HepG2 (cell line): ENCODE results near the gene MRPL43. TPM values are rescaled to one million over a fixed set of nuclear protein-coding genes. Genes with fewer than 3 reads are reported as not detected.

Experiments
- BCL3 ChIP-seq: sonication (generic); formaldehyde crosslinking; IDR thresholded peaks from 2 replicates; pipeline ENCODE4 v1.5.1; 2020; ENCODE audit warnings: mild to moderate bottlenecking, missing genetic modification reagents, moderate library complexity
- FOXA3 ChIP-seq: IDR thresholded peaks from 2 replicates; pipeline ENCODE4 v1.6.1; 2016; ENCODE audit warnings: missing genetic modification reagents, missing compliant biosample characterization
- HES4 ChIP-seq: sonication (generic); formaldehyde crosslinking; IDR thresholded peaks from 2 replicates; pipeline ENCODE4 v1.9.0; 2021; ENCODE audit warnings: mild to moderate bottlenecking, missing genetic modification reagents, borderline replicate concordance
- IRF9 ChIP-seq: sonication (generic); formaldehyde crosslinking; IDR thresholded peaks from 2 replicates; pipeline ENCODE4 v1.8.0; 2022; ENCODE audit warnings: missing genetic modification reagents, mild to moderate bottlenecking, borderline replicate concordance
- MXD3 ChIP-seq: IDR thresholded peaks from 2 replicates; pipeline ENCODE4 v1.6.1; 2016; ENCODE audit warnings: mild to moderate bottlenecking, missing biosample characterization, missing genetic modification reagents
- NCOA1 ChIP-seq: sonication (generic); formaldehyde crosslinking; IDR thresholded peaks from 2 replicates; pipeline ENCODE4 v1.9.0; 2021; ENCODE audit warnings: missing genetic modification reagents
- NONO ChIP-seq, 2 experiments: fragments of 450-650 bp in 1 of 2; sonication (generic) in 1 of 2; formaldehyde crosslinking in 1 of 2; IDR thresholded peaks in 1 of 2; conservative IDR thresholded peaks in 1 of 2; 2 replicates each; pipeline versions ENCODE4 v1.6.1 to v1.8.0; 2017 to 2022; ENCODE audit warnings: mild to moderate bottlenecking in 1 of 2, missing genetic modification reagents in 1 of 2, moderate library complexity in 1 of 2
- PHF8 ChIP-seq: sonication (generic); formaldehyde crosslinking; IDR thresholded peaks from 2 replicates; pipeline ENCODE4 v1.5.0; 2020; ENCODE audit warnings: missing genetic modification reagents
- SMAD1 ChIP-seq: sonication (generic); formaldehyde crosslinking; IDR thresholded peaks from 2 replicates; pipeline ENCODE4 v1.4.0; 2020; ENCODE audit warnings: missing genetic modification reagents, low read depth, mild to moderate bottlenecking, borderline replicate concordance
- ZNF10 ChIP-seq: sonication (generic); formaldehyde crosslinking; IDR thresholded peaks from 2 replicates; pipeline ENCODE4 v1.4.0; 2020; ENCODE audit warnings: mild to moderate bottlenecking, low read depth, missing genetic modification reagents, borderline replicate concordance
- ZNF207 ChIP-seq: fragments of 450-650 bp; IDR thresholded peaks from 2 replicates; pipeline ENCODE4 v1.6.1; 2016; ENCODE audit warnings: antibody characterized with exemption, borderline replicate concordance
- ZNF343 ChIP-seq: sonication (generic); formaldehyde crosslinking; IDR thresholded peaks from 2 replicates; pipeline ENCODE4 v1.4.0; 2020; ENCODE audit warnings: mild to moderate bottlenecking, missing genetic modification reagents
- ZNF383 ChIP-seq: sonication (generic); formaldehyde crosslinking; IDR thresholded peaks from 2 replicates; pipeline ENCODE4 v1.4.0; 2020; ENCODE audit warnings: missing genetic modification reagents, mild to moderate bottlenecking, borderline replicate concordance
- ZNF556 ChIP-seq: sonication (generic); formaldehyde crosslinking; IDR thresholded peaks from 2 replicates; pipeline ENCODE4 v1.4.0; 2020; ENCODE audit warnings: mild to moderate bottlenecking, missing genetic modification reagents, borderline replicate concordance
- ZNF615 ChIP-seq: sonication (generic); formaldehyde crosslinking; IDR thresholded peaks from 2 replicates; pipeline ENCODE4 v1.5.0; 2020; ENCODE audit warnings: mild to moderate bottlenecking, missing genetic modification reagents, borderline replicate concordance
- ZNF672 ChIP-seq: sonication (generic); formaldehyde crosslinking; IDR thresholded peaks from 2 replicates; pipeline ENCODE4 v1.8.1; 2022; ENCODE audit warnings: missing genetic modification reagents
- ZNF737 ChIP-seq: sonication (generic); formaldehyde crosslinking; IDR thresholded peaks from 2 replicates; pipeline ENCODE4 v1.5.0; 2020; ENCODE audit warnings: missing genetic modification reagents, mild to moderate bottlenecking, borderline replicate concordance
- ZNF75D ChIP-seq: sonication (generic); formaldehyde crosslinking; IDR thresholded peaks from 2 replicates; pipeline ENCODE4 v1.8.1; 2023; ENCODE audit warnings: missing genetic modification reagents, mild to moderate bottlenecking, borderline replicate concordance
- ZNF83 ChIP-seq: sonication (generic); formaldehyde crosslinking; IDR thresholded peaks from 2 replicates; pipeline ENCODE4 v1.4.0; 2020; ENCODE audit warnings: missing genetic modification reagents, mild to moderate bottlenecking, borderline replicate concordance
- ZSCAN29 ChIP-seq: sonication (generic); formaldehyde crosslinking; conservative IDR thresholded peaks from 2 replicates; pipeline ENCODE4 v1.4.0; 2020; ENCODE audit warnings: mild to moderate bottlenecking, missing genetic modification reagents
- polyA plus RNA-seq, 8 experiments: library from polyadenylated mRNA; depleted of rRNA in 3 of 8; stranded (reverse) in 7 of 8; unstranded in 1 of 8; fragments of >200 nt; fragmentation: Illumina TruSeq in 4 of 8; extraction: Trizol in 4 of 8; gene quantifications; 2 replicates each; pipeline versions ENCODE4 v1.2.1 to v1.2.3, GENCODE V29; 2011 to 2016; ENCODE audit warnings: low read depth in 4 of 8, missing spikeins in 1 of 8, mixed read lengths in 1 of 8; ENCODE audit not compliant: insufficient read depth in 1 of 8
- total RNA-seq, 5 experiments: library from RNA; depleted of rRNA; stranded (reverse); fragments of >200 nt; fragmentation: Illumina TruSeq; extraction: Trizol; gene quantifications; 2 replicates each; pipeline ENCODE4 v1.2.3, GENCODE V29; 2016; ENCODE audit warnings: low read depth in 1 of 5
- TF ChIP-seq, protein P1 (sequence below): sonication (generic); formaldehyde crosslinking; IDR thresholded peaks from 2 replicates; pipeline ENCODE4 v1.9.0; 2021; ENCODE audit warnings: missing genetic modification reagents, mild to moderate bottlenecking, borderline replicate concordance
- TF ChIP-seq, protein P2 (sequence below): sonication (generic); formaldehyde crosslinking; IDR thresholded peaks from 2 replicates; pipeline ENCODE4 v1.8.0; 2022; ENCODE audit warnings: missing genetic modification reagents, low read depth, mild to moderate bottlenecking, borderline replicate concordance

Gene MRPL43
- total and polyA plus RNA-seq, 2 of the 13 experiments (the other 11 are each of a cell fraction or from before 2014, with no cell fraction given) = 71.0 to 73.7 TPM

- TF ChIP-seq ZNF343 (no peak; the same call in 1 of the 2 replicates), ZSCAN29 (CRISPR knock-in tag) (peak; percentile 97), SMAD1 (CRISPR knock-in tag) (peak; percentile 58; the same call in 1 of the 2 replicates), ZNF83 (CRISPR knock-in tag) (0 out of 2 replicates have a peak, but pooled peaks have one; percentile 40), BCL3 (CRISPR knock-in tag) (peak; percentile 83), HES4 (0 out of 2 replicates have a peak, but pooled peaks have one; percentile 55), ZNF672 (CRISPR knock-in tag) (no peak), FOXA3 (CRISPR knock-in tag) (no peak), ZNF556 (CRISPR knock-in tag) (no peak), ZNF383 (CRISPR knock-in tag) (no peak), ZNF615 (no peak), PHF8 (peak; percentile 66), IRF9 (CRISPR knock-in tag) (0 out of 2 replicates have a peak, but pooled peaks have one; percentile 36), NCOA1 (CRISPR knock-in tag) (no peak), ZNF75D (no peak), ZNF207 (no peak), ZNF10 (no peak), NONO (IDR thresholded peaks at IDR 0.05) (no peak), NONO (CRISPR knock-in tag; conservative IDR thresholded peaks at IDR 0.05) (0 out of 2 replicates have a peak, but pooled peaks have one; percentile 62), MXD3 (CRISPR knock-in tag) (peak; percentile 78), ZNF737 (CRISPR knock-in tag) (0 out of 2 replicates have a peak, but pooled peaks have one; percentile 55)
- TF ChIP-seq, protein P1, sequence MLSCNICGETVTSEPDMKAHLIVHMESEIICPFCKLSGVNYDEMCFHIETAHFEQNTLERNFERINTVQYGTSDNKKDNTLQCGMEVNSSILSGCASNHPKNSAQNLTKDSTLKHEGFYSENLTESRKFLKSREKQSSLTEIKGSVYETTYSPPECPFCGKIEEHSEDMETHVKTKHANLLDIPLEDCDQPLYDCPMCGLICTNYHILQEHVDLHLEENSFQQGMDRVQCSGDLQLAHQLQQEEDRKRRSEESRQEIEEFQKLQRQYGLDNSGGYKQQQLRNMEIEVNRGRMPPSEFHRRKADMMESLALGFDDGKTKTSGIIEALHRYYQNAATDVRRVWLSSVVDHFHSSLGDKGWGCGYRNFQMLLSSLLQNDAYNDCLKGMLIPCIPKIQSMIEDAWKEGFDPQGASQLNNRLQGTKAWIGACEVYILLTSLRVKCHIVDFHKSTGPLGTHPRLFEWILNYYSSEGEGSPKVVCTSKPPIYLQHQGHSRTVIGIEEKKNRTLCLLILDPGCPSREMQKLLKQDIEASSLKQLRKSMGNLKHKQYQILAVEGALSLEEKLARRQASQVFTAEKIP (CRISPR knock-in tag) = no peak
- TF ChIP-seq, protein P2, sequence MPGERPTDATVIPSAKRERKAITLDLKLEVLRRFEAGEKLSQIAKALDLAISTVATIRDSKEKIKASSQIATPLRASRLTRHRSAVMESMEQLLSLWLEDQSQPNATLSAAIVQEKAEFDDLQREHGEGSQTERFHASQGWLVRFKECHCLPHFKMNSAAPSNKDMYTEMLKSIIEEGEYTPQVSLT = no peak
Observed at GRCh38 chr10:101018600-101019439, 31.5 kb upstream of the MRPL43 start (continued).
